HG02588 (cell line): ENCODE data around the gene GNB5.
A peak's percentile ranks its signal among the peaks of the same experiment; 100 is the strongest.

ENCODE experiments used
- ATAC-seq: cut with Tn5 transposase; IDR thresholded peaks from one replicate; pipeline ENCODE4 v1.9.1; 2021; ENCODE audit warnings: mild to moderate bottlenecking, moderate library complexity; ENCODE audit not compliant: unreplicated experiment

The GNB5 gene

DNA sequence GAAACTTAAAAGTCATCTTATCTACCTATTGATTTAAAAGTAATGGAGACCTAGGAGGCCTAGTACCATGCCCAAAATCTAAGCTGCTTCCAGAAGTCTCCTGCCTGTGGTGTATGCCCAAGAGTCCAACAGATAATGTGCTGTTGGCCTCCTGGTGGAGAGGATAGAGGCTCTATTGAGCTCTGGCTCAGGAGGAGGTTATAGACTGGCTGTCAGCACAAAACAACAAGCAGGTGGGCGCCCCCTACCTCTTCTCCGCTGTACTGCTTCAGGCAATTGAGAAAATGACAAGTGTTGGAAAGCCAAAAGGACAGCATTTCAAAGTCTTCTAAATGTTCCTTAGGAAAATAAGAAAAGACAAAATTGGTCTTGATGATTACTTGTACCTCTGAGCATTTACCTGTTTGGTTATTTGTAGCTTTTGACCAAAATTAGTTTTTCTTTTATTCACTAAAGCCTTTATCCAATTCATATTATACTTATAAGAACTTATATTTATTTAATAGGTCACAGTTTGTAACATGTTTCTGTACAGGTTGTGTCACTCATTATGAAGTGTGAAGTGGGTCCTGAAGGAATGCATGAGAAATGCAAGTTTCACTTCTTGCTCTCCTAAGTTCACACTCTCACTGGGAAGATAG is 17.2 kb upstream of the GNB5 start:
- peak; percentile 81 for ATAC-seq

DNA sequence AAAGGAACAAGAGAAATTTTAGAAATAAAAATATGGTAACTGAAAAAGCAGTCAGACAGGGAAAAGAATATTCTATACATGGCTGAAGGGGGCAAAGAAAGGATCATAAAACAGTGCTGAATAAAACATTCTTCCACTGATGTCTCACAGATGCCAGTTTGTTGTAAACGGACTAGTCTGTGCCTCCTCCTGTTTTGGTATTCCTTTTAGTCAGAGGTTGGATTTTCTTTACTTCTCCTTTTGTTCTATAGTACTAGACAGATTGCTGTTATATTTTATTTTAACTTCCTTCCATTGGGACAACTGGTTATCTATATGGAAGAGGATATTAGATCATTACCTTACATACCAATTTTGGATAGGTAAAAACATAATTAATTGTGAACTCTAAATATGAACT is 16.0 kb upstream of the GNB5 start:
- no peak for ATAC-seq

DNA sequence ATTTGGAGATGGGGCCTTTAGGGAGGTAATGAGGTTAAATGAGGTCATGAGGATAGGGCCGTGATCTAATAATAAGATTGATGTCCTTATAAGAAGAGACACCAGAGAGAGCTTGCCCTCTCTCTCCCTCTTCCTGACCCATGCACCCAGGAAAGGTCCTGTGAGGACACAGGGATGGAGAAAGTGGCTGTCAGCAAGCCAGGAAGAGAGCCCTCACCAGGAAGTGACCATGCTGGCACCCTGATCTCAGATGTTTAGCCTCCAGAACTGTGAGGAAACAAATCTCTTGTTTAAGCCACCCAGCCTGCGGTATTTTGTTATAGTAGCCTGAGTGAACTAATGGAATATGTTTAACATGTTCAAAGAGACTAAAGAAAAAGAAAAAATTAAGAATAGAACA is 15.3 kb upstream of the GNB5 start:
- no peak for ATAC-seq

DNA sequence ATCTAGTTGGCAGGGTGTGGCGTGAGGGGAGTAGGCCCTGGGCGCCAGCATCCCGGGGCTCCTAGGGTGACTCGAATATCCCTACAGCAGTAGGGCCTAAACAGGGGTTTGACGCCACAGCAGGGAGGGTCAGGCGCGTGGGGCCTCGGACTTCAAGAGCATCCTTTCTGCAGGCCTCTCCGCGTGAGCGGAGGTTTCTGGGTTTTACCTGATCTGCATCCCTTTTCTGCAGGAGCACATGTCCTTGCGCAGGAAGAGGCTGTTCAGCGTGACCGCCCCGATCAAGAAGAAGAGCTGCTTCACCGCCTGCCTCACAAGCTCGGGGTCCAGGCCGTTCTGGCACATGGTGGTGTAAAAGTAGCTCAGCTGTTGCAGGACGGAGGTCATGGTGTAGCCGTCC is 13.5 kb upstream of the GNB5 start:
- ATAC-seq: no peak

DNA sequence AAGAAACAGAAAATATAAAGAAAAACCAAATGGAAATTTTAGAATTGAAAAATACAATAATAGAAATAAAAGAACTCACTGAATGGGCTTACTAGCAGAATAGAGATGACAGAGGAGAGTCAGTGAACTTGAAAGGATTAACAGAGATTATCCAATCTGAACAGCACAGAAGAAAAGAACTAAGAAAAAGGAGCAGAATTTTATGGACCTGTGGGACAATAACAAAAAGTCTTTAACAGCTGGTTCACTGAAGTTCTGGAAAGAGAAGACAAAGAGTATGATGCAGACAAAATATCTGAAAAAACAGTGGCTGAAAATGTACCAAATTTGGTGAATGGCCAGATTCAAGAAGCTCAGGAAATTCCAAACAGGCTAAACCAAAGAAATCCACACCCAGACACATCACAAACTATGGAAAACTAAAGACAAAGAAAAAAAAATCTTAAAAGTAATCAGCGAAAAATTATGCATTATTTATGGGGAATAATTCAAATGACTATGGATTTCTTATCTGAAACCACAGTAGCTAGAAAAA is 9.7 kb upstream of the GNB5 start:
- no peak for ATAC-seq

DNA sequence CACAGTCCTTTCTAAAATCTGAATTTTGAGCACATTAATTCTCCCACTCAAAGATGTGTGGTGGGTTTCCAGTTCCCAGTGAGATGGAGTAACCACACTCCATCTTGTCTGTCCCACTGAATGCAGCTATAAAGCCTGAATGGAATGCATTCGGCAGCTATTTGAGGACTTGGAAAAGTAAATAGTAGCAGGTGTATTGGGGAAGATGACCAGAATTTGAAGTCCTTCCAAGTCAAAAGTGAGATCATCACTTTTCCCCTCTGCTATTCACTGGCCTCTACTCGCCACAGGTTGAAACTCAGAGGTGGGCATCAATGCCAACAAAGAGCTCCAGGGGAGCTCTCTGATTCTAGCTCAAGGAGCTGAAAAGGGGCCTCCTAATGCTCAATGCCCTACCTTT is 8.1 kb upstream of the GNB5 start:
- no peak for ATAC-seq

DNA sequence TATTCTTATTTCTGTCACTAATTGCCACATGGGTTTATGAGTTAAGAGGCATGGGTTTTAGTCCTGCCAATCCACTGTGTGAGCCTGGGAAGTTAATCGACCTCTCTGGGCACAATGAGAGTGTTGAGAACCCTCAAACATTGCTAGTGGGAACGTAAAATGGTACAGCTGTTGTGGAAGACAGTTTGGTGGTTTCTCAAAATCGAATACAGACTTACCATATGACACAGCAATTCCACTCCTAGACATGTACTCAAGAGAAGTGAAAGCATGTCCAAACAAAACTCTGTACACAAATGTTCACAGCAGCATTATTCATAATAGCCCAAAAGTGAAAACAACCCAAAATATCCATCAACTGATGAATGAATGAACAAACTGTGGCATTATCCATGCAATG is 5.7 kb upstream of the GNB5 start:
- ATAC-seq: no peak

DNA sequence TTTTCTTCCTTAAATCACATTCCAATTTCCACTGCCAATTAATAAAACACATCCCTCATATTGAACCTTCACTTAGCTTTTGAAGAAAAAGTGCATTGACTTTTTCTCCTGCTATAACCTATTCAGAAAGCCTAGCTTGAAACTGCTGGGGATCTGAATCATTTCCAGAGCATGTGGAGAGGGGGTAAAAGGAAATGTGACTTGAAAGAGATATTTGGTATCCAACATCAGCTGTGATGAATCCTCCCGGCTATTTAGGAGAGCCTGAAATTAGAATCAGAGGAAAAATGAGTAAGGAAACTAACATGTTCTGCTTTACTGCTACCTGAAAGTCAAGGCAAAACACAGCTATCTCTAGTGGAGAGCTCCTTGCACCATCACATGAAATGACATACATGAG is 2.6 kb upstream of the GNB5 start:
- ATAC-seq: no peak

DNA sequence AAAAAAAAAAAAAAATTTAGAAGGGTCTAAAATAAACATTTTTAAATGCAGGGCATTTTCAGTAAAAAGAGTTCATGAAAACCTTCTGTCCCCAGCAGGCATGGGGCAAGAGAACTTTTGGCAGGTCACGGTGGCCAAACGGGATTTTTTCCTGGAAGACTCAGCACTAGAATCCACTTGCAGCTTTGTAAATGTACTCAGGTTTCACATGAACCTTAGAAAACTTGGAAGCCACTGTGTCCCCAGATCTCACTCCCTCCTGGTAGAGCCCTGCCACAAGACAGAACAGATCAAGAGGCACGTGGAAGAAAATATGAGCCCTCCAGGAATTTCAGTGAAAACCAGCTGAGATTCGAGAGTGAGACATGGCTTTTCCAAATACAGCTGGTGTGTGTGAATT is 2.1 kb upstream of the GNB5 start:
- no peak for ATAC-seq

DNA sequence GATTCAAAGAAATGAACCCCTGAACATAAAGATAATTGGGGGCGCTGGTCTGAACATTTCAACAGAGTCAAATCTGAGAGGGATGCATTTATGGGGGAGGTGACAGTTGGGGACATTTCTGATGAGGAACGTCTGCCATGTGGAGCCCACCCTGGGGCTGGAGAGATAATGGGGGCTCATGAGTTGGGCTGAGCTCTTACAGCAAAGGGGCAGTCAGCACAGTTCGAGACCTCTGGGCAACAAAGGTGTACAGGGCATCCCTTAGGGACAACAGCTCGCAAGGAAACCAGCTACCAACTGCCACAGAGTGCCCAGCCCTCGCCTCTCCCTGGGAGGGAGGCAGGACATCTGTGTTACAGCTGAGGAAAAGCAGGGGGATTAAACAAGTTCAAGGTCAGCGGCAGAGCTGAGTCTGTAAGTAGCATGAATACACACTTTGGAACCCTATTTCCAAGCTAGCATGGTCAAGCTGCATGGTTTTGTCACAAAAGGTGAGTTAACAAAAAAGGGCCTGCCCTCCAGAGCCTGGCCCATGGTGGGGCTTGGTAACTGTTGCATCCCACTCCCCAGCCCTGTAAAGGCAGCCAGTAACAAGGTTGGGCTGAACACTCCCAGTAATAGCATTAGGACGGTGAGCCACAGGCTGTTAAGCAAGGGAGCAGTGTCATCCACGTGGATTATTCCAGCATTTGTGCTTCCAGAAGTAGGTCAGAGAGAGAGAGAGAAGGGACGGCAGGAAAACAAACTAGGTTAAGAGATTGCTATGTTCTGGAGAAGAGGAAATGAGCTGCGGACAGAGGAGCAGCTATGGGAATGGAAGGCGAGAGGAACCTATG is 4.3 kb downstream of the GNB5 start:
- ATAC-seq: no peak

DNA sequence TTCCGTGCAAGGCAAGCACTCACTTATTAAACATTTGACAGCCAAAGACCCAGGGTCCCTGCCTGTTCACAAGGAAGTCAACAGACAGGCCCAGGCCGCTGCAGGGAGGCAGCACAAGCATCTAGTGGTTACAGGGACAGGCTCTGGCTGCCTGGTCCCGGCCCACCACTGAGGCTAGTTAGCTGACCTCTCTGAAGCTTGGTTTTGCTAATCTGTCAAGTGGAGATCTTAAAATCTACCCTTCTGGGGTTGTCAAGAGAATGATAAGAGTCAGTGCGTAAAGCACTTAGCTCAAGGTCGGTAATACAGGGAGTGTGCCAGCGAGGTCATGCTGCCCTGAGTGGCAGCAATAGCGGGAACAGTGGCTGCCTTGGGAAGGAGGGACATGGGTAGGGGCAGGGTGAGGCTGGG is 6.0 kb downstream of the GNB5 start:
- ATAC-seq: no peak

DNA sequence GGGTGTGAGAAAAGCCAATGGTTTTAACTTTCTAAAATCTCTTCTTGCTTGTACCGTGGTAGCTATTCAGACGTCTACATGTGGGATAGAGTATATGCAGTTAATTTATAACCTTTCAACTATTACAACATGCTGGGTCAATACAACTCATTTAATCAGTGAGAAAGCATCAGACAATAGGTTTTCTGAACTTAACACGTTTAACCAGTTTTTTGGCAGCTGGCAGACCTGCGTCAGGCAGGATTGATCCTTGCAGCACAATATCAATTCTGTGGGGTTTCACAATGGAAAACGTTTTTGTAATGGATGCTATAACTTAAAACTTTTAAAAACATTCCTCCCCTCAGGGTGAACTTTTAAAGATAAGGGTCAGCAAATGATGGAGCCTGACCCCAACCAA is 6.5 kb downstream of the GNB5 start:
- no peak for ATAC-seq

DNA sequence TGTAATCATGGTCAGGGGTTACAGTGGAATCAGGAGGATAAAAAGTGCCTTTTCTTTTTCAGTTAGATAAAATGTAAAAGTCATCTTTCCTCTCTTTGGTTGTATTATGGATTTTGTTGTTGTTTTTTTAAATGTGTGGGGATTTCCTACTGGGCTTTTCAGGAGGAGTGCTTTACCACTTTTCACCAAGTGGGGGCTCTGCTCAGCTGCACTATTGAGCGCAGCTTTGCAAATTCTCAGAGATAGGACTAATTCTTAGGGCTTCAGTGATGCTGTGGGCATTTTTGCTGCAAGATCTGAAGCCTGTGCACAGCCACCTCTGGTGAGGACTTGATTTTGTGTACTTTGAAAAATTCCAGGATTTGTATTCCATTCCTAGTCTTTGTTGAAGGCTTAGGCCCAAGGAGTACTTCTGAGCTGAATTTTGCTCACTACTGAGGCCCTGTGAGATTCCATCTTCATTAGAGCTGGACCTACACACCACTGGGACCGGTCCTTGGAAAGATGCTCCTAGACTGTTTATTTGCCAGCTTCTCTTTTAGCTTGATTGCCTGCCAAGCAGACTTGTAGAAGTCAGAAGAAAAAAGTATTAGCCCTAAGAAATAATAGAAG is 7.5 kb downstream of the GNB5 start:
- no peak for ATAC-seq

DNA sequence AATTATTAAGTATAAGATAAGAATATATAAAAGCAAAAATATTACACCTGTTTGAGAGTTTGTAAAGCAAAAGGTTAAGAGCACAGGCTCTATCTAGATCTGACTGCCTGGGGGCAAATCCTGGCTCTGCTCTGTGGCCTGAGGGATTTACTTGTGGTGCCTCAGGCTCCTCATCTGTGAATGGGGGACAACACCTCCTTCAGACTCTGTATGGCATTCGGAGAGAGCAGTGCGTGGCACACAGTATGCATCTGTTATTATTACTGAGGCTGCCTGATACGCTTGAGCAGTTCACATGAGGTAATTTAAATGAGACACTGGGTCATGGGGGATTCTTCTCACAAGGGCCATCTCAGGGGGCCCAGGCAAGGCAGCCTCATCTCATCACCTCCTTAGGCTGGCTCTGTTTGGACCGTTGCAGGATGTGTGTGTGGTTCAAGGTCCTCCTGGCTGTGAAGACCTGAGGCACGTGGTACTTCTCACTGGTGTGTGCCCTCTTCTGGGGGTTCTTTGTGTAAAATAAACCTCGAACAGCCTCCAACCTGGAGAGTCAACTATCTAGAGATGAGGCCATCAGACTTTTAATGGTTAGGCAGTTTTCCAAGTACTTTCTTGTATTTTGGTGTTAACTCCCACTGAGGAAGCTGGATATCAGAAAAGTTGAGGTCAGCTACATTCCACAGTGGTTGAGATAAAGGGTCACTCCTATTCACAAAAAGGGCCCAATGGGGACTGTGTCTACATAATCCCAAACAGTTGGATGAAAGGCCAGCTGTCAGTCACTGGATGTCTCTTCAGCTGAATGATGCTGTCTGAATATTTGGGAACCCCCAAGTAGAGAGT is 9.0 kb downstream of the GNB5 start:
- no peak for ATAC-seq

DNA sequence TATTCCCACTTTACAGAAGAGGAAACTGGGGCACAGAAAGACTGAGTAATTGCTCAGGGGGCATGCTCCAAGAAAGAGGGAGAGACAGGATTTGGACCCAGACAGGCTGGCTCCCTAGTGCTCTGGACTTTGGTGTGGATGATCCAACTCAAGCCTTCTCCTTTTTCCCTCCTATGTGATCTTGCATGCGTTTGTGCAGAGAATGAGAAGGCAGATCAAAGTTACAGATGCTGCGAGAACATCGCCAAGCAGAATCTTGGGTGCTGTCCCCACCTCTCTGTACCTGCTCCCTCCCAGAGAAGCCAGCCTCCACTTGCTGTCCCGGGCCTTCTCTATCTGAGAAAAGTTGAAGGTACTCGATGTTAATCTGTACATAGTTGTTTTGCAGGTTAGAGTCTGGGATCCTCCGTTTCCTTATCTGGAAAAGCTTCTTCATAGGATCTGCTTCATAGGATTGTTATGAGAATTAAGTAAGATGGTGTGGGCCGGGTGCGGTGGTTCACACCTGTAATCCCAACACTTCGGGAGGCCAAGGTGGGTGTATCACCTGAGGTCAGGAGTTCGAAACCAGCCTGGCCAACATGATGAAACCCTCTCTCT is 10.2 kb downstream of the GNB5 start:
- no peak for ATAC-seq

DNA sequence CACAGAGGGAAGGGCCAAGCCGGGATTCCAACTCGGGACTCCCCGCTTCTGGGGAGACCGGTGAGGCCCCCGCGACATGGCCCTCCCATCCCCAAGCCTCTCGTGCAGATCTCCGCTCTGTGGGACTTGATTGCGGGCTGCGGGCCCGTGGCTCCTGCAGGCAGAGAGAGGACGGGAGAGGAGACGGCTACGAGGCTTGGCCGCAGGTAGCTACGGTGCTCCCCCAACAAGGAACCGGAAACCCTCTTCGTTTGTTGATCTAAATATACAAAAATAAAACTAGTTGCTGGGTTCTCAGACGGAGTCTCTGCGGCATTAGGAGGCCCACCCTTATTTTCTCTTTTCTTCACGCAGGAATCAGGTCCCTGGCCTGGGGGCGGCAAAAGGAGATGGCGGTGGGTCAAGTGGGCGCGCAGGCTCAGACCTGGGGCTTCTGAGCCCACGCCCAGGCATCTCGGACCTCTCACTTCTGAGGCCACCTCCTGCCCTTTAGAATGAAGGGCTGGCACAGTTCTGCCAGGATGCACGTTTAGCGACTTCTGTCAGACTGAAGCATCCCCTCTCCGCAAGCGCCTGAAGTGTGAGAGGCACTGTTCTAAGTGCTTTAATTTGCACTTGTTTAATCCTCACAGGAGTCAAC is 10.9 kb downstream of the GNB5 start:
- peak; percentile 27 for ATAC-seq

DNA sequence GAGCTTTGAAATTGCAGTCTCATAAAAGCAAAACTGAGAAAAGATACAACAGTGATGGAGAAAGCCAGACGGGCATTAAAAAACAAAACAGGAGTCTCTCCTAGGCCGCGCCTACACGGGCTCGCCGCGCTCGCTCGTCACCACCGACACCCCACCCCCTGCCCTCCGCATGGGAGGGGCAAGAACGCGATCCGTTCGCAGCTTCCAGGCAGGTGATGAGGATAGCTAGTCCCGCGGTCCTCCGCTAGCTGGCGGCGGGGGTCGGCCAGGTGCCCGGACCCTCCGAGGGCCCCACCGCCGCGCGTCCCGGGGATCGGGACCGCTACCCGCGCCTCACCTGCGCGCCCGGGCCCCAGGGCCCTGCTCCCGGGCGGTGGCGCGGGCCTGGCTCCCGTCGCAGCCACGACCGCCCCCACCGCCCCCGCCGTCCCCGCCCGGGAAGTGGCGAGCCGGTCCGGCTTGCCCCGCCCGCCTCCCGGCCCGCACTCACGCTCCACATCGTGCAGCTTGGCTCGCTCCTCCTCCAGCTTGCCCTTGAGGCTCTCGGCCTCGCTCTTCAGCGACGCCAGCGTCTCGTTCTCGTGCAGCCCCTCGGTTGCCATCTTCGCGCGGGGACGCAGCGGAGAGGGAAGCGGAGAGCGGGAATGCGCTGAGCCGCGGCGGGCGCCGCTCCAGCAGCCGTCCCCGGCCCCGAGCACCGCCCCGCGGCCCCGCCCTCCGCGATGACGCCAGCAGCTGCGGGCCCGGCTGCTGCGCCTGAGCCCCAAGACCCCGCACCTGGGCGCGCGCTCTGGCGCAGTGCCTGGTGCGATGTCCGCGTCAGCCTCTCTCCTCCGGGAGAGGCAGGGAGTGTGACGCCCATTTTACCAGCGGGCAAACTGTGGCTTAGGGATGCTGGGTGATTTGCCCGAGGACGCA is 11.7 kb downstream of the GNB5 start:
- ATAC-seq: peak; percentile 83

DNA sequence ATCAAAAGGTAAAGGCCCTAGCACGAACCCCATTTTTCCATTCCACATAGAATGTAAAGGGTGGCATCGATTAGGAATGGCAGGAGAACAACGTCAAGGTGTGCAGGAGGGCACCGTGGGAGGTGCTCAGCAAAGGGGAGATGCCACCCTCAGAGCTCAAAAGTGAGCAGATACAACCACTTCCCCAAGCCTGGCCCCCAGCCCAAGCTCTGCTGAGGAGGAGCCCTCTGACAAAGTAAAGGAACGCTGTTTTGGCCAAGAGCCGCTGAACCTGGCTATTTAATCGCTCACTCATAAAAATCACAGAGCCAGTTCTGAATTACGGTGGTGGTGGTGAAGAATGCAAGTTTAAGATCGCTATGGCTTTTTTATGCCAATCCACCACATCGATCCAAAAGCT is 12.4 kb downstream of the GNB5 start:
- no peak for ATAC-seq

DNA sequence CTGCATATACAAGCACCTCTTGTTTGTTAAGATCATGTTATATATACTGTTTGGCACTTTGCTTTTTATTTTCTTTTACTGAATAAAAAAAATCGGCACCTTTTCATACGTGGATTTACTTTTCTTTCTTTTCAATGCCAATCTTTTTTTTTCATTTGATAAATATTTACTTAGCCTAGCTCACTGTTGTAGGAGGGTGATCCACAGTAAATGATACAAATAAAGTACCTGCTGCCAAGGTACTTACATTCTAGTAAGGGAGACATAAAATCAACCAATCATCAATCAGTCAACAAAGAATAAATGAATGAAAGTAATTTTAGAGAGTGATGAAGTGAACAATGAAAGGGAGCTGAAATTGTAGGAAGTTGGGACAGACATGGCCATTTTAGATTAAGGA is 18.3 kb downstream of the GNB5 start:
- no peak for ATAC-seq
